ENCODE measurements around the gene PDE4A.

GRCh38 chr19:10510301-10510802, 90.0 kb downstream of the PDE4A start:
- TF ChIP-seq REST (IDR thresholded peaks at IDR 0.05; ENCODE audit: insufficient read depth in 1 of 2, low read depth in 2 of 2, low read length in 2 of 2) (no peak), TAF1 (IDR thresholded peaks at IDR 0.05; ENCODE audit: borderline replicate concordance, insufficient read depth, low read length) (no peak), SIN3A (IDR thresholded peaks at IDR 0.05; ENCODE audit: borderline replicate concordance, insufficient read depth, low read length) (no peak)
